Left forelimb (tissue), 1 donor: Measurements from ENCODE around the gene SPDYE18.
"Not testable (repeated sequence)": the region's sequence is repeated elsewhere in the genome, so short reads cannot be mapped to it uniquely, and the experiment has no call there.

ENCODE experiments used
- DNase-seq: peaks from one replicate; pipeline ENCODE4 v3.0.0-alpha.2; 2018; ENCODE audit warnings: low spot score

The SPDYE18 gene, protein sequence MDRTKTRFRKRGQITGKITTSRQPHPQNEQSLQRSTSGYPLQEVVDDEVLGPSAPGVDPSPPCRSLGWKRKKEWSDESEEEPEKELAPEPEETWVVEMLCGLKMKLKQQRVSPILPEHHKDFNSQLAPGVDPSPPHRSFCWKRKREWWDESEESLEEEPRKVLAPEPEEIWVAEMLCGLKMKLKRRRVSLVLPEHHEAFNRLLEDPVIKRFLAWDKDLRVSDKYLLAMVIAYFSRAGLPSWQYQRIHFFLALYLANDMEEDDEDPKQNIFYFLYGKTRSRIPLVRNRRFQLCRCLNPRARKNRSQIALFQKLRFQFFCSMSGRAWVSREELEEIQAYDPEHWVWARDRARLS

GRCh38 chr7:77062557-77062956 lies at the start of gene SPDYE18:
TSS of gene SPDYE18 (minus strand) at chr7:77062558. CDS start at chr7:77060512, 2,046 bp downstream.
- DNase-seq: not testable (repeated sequence)

GRCh38 chr7:77108362-77108761 lies 46.0 kb upstream of the SPDYE18 start:
- not testable (repeated sequence) for DNase-seq

DNA sequence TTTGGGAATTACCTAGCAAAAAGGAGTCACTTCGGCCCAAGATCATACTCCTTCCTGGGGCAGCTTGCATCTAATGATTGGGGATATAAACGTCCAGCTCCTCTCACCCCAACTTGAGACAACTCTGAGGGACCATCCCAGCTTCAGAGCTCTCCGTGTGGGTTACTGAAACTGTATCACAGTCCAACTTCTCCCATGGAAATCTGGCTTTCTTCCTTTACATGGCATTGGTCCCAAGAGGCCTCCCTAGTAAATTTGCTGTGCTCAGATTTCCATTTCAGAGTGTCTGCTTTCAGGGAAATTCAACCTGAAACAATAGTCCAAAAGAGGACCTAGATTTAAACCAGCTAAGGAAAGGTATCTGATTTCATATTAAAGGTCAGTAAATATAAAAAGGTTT lies 45.3 kb upstream of the SPDYE18 start:
- not testable (repeated sequence) for DNase-seq

- not testable (repeated sequence) for DNase-seq
These were observed 43.5 kb upstream of the SPDYE18 start for GRCh38 chr7:77105904-77106303.

DNA sequence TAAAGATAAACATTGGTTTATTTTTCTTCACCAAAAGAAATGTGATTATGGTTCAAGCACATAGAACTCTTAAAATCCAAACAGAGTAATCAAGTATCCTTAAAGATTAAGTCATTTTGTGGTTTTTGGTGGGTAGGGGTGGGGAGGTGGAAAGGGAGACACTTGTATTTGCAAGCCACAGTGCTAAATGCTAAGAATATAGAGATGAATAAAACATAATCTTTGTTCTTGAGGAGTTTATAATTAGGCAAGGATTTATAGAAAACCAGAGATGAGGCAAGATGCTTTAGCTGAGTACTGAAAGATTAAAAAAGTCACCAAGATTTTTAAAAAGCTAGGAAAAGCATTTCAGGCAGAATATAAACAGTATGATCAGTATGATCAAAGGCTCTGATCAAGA lies 40.3 kb upstream of the SPDYE18 start:
- not testable (repeated sequence) for DNase-seq

DNA sequence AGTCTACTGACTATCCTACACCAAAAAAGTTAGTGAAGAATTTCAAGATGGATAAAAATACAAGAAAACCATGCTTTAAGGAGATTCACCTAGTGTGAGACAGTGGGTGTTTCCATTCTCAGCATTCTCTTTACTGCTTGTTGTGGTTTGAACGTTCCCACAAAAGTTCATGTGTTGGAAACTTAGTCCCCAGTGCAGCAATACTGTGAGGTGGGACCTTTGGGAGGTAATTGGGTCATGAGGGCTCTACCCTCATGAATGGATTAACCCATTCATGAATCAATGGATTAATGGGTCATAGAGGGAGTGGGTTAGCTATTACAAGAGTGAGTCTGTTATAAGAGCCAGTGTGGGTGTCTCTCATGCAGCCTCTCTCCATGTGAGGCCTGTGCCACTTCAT lies 38.8 kb upstream of the SPDYE18 start:
- DNase-seq: not testable (repeated sequence)

- DNase-seq: not testable (repeated sequence)
These were observed 38.1 kb upstream of the SPDYE18 start for GRCh38 chr7:77100501-77100900.

- not testable (repeated sequence) for DNase-seq
These were observed 29.9 kb upstream of the SPDYE18 start for GRCh38 chr7:77092301-77092700.

GRCh38 chr7:77082192-77082591 lies 19.8 kb upstream of the SPDYE18 start:
- not testable (repeated sequence) for DNase-seq

DNA sequence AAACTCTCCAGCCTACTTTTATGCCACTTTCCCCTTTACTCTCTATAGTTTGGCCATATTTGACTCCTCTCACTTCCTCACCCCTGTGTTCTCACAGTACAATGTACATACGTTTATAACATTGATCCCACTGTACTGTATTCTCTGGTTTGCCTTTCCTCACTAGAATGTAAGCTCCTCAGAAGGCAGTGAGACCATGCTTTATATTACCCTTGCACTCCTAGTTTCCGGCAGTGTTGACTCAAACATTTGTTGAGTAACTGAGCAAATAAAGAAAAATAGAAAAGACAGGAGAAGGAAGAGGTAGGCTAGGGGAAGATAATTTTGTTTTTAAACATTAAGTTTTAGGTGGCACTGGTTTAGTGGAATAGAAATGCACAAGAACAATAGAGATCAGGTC lies 17.9 kb upstream of the SPDYE18 start:
- DNase-seq: not testable (repeated sequence)

DNA sequence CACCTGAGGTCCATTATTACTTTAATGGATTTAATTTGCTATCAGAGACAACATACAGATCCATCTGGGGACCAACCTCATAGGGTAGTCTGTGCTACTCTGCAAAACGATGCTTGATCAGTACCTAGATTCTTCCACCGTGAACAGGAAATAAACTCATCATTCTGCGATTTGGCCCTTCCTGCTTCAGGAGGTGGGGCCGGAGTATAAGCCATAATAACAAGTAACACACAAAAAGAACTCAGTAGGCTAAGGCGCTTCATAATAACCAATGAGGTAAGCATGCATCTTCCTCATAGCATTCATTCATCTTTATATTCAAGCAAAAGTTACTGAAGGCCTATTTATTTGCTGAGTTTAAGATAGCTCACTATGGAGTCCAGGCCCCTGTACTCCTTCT lies 17.3 kb upstream of the SPDYE18 start:
- not testable (repeated sequence) for DNase-seq

GRCh38 chr7:77079112-77079511 lies 16.8 kb upstream of the SPDYE18 start:
- DNase-seq: not testable (repeated sequence)

GRCh38 chr7:77077060-77077459 lies 14.7 kb upstream of the SPDYE18 start:
- DNase-seq: not testable (repeated sequence)

DNA sequence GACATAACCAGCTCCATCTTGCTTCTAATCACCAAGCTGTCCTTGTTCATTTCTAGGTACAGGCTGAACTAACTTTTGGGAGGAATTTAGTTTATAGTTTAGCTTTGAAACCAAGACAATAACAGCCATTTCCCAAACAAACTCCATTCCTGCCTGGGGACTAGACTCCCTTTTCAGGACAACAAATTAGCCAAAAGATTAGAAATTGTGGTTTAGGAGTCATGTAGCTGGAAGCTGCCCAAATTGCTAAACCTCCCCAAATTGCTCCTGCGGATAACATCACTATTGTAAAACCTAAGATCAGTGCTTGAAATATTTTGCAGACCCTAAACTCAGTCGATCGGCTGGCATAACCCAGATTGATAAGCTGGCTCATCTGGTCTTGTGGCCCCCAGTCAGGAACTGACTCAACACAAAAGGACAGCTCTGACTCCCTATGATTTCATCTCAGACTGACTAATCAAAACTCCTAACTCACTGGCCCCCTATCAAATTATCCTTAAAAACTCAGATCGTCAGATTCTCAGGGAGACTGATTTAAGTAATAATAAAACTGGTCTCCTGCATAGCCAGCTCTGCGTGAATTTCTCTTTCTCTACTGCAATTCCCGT lies 12.5 kb upstream of the SPDYE18 start:
- not testable (repeated sequence) for DNase-seq

DNA sequence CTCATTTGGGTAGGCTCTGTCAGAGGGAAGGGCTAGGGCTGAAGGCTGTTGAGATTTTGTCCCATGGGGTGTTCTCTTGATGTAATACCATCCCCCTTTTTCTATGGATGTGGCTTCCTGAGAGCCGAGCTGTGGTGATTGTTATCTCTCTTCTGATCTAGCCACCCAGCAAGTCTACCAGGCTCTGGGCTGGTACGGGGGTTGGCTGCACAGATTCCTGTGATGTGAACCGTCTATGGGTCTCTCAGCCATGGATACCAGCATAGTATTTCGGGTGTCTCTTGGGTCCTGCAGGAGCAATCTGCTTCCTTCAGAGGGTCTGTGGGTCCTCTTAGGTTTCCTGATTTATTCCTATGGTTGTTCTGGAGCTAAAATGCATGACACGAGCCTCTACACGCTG lies 8.8 kb upstream of the SPDYE18 start:
- not testable (repeated sequence) for DNase-seq

DNA sequence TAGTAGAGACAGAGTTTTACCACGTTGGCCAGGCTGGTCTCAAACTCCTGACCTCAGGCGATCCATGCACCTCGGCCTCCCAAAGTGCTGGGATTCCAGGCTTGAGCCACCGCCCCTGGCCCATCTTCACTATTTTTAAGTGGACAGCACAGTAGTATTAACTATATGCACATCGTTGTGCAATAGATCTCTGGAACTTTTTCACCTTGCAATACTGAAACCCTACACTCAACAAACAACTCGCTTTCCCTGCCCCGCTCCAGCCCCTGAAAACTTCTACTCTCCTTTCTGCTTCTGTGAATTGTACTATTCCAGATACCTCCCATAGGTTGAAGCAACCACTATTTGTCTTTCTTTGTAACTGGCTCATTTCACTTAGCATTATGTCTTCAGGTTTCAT lies 3.5 kb upstream of the SPDYE18 start:
- not testable (repeated sequence) for DNase-seq

GRCh38 chr7:77063732-77064131 lies 1.4 kb upstream of the SPDYE18 start:
- DNase-seq: not testable (repeated sequence)

DNA sequence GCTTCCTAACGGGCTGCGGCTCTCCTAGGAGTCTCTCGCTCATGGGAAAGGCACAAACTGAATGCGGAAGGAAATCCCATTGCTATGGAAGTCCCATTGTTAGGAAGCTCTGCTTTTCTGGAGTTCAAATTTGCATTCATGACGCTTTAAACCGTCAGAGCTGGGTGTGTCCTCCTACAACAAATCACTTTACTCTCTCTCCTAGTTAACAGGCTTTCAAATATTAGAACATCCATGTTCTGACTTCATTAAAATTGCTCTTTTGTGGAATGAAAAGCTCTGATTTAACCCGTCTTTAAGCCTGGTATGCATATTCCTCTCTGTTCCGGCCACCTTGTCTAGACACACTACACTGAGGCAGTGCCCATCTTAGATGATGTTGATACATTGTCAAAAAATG lies 30.1 kb downstream of the SPDYE18 start, which contains the start of gene SPDYE17:
Gene SPDYE17 (minus strand): TSS at position 101 of the 400 bp plus-strand sequence. CDS start 1,791 bp downstream, outside the sequence.
- not testable (repeated sequence) for DNase-seq

DNA sequence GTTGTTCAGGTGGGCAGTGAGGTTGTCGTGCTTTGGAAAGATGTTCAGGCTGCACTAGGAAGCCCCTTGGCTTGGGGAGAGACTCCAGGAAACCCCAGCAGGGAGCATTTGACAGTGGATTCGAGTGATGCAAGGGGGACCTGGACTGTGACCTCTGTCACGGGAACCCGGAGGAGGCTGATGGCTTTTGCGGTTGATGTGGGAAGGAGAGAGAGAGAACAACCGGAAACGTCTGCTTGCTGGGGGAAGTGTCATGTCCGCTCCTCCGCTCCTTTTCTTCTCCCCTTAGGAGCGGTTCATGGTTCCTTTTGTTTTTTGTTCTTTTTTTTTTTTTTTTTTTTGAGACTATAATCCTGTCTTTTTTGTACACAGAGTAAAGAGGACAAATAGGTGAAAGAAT lies 36.0 kb downstream of the SPDYE18 start:
- not testable (repeated sequence) for DNase-seq

DNA sequence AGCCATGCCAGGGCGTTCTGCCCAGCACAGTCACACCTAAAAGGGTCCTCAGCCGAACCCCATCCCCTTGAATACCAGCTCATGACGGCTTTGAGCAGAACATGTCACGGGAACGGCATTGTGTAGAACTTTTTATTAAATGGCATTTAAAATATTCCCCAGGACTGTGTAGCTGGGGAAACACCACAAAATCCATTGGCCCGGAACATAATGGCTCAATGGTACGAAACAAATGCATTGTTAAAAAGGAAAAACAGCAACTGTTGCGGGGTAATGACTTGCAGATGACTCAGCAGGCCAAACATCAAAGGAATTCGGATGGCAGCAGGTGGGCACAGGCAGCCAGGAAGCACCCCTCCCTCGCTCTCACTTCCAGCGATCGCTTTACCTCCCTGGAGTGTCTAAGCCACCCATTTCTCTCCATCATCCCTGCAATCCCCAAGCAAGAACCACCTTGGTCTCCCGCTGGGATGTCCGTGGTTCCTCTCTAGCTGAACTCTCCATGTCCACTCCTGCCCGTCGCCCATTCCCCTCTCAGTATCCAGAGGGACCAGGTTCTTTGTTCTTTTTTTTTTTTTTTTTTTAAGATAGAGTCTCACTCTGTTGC lies 52.2 kb downstream of the SPDYE18 start:
- DNase-seq: peak; percentile 12

- DNase-seq: peak; percentile 25
These were observed 54.4 kb downstream of the SPDYE18 start for GRCh38 chr7:77008000-77008399.
